Measurements from ENCODE around the gene CALM3.

DNA sequence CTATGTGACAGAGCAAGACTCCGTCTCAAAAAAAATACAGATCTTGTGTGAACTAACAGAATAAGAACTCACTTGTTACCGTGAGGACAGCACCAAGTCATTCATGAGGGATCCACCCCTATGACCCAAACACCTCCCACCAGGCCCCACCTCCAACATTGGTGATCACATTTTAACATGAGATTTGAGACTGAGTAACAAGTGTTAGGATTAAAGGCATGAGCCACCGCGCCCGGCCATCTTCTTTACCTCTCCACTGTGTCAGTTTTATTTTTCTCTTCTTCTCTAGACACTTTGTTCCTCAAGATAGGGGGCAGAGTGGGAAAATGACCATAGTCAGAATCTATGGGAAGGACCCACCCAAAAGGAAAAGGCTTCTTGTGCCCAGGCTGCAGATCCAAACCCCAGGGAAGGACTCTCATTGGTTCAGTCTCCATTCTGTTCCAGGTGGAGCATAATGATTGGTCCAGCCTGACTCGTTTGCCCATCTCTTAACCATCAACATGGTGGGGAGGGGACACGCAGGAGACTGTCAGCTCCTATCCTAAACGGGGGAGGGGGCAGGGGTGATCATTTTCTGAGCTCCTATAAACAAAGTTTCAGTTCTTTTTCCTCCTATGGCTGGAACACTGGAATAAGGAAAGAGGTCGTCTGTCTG, 1.3 kb upstream of the CALM3 start:
- TF ChIP-seq, protein P1, sequence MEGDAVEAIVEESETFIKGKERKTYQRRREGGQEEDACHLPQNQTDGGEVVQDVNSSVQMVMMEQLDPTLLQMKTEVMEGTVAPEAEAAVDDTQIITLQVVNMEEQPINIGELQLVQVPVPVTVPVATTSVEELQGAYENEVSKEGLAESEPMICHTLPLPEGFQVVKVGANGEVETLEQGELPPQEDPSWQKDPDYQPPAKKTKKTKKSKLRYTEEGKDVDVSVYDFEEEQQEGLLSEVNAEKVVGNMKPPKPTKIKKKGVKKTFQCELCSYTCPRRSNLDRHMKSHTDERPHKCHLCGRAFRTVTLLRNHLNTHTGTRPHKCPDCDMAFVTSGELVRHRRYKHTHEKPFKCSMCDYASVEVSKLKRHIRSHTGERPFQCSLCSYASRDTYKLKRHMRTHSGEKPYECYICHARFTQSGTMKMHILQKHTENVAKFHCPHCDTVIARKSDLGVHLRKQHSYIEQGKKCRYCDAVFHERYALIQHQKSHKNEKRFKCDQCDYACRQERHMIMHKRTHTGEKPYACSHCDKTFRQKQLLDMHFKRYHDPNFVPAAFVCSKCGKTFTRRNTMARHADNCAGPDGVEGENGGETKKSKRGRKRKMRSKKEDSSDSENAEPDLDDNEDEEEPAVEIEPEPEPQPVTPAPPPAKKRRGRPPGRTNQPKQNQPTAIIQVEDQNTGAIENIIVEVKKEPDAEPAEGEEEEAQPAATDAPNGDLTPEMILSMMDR (optimal IDR thresholded peaks at IDR 0.05 in 1 of 3, IDR thresholded peaks at IDR 0.05 in 1 of 3, conservative IDR thresholded peaks at IDR 0.05 in 1 of 3; ENCODE audit: extremely low read depth in 1 of 3, insufficient read depth in 2 of 3, low read length in 3 of 3) = no peak
- TF ChIP-seq EZH2 (IDR thresholded peaks at IDR 0.05; ENCODE audit: low read length) = no peak
